ENCODE results near the gene SSH2.

GRCh38 chr17:29581583-29582253 lies 348.3 kb downstream of the SSH2 start:
- TF ChIP-seq CTCF (IDR thresholded peaks at IDR 0.05; ENCODE audit: insufficient read depth, low read length, poor library complexity, severe bottlenecking) = no peak
- no peak for TF ChIP-seq EZH2phosphoT487 (conservative IDR thresholded peaks at IDR 0.05; ENCODE audit: low read length)

Measured in SU-DHL-6 (cell line).